ENCODE measurements around the gene ELP5.

The ELP5 gene

DNA sequence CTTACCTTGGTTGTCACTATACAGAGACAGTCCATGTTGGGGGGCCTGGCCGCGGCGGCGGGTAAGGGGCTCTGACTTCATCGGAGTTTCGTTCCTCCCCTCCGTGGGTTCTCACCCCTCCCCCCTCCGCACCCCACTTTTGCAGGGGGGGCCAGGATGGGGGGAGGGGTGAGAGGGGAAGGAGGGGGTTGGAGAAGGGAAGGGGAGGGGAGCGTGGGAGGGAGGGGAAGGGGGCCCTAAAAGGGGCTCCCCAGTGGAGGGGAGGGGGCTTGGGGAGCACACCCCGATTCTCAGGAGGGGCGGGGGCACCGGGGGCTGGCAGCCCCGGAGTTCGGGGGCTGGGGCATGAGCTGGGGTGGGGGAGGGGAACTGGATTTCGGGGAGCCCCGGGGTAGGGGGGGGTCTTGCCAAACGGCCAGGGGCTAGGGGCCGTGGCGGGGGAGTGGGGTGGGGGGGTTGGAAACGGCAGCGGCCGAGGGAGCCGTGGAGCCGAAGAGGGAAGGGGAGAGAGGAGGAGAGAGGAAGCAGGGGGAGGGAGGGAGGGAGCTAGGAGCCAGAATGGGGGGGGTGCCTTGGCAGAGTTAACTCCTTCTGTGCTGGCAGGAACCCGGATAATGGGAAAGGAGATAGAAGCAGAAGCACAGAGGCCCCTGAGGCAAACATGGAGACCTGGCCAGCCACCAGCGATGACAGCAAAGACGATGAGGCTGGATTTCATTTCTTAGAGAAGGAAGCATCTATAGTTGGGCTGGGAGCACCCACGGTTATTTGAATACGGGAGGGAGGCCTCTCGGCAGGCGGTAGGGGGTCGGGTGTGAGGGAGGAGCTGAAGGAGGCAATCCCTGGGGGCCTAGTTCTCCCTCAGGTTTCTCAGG, 34.7 kb upstream of the ELP5 start:
- DNase-seq, result peak; percentile 67

GRCh38 chr17:7218166-7218565, 33.8 kb upstream of the ELP5 start:
- no peak for DNase-seq

GRCh38 chr17:7218758-7219157, 33.3 kb upstream of the ELP5 start:
- DNase-seq, result no peak

GRCh38 chr17:7219229-7219811, 32.7 kb upstream of the ELP5 start:
- no peak for DNase-seq

- peak; percentile 87 for DNase-seq
These were observed 32.0 kb upstream of the ELP5 start, which contains the start of the genes ACADVL and DLG4 for GRCh38 chr17:7219812-7220592. TSS of gene ACADVL (plus strand) at chr17:7219938. CDS start at chr17:7219985, 47 bp downstream. TSS of gene DLG4 (minus strand) at chr17:7219836.

- DNase-seq, result no peak
These were observed 31.3 kb upstream of the ELP5 start for GRCh38 chr17:7220593-7221277.

DNA sequence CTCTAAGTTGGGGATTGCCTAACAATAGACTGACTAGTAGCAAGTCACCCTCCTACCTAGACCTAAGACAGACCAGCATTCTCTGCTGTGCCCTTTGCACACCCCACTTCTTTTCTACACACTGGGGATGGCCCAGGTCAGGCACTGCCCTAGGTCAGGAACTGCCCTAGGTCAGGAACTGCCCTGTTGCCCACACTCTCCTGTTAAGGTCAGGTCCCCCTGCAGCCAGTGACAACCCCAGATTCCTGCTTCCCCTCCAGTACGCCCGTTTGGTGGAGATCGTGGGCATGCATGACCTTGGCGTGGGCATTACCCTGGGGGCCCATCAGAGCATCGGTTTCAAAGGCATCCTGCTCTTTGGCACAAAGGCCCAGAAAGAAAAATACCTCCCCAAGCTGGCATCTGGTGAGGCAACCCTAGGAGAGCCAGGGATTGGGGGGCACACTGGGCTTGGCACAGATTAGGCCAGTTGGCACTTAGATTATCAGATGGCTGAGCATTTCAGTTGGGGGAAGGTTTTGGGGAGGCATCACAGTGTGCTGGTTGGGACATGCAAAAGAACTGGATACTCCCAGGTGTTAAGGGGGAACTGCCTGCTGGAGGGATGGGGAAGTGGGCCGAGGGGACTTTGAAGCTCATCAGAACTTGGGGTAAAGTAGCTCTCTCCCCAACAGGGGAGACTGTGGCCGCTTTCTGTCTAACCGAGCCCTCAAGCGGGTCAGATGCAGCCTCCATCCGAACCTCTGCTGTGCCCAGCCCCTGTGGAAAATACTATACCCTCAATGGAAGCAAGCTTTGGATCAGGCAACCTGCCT, 30.5 kb upstream of the ELP5 start:
- no peak for DNase-seq

GRCh38 chr17:7222093-7222971, 29.7 kb upstream of the ELP5 start:
- no peak for DNase-seq

- DNase-seq, result no peak
These were observed 29.1 kb upstream of the ELP5 start for GRCh38 chr17:7222972-7223292.

DNA sequence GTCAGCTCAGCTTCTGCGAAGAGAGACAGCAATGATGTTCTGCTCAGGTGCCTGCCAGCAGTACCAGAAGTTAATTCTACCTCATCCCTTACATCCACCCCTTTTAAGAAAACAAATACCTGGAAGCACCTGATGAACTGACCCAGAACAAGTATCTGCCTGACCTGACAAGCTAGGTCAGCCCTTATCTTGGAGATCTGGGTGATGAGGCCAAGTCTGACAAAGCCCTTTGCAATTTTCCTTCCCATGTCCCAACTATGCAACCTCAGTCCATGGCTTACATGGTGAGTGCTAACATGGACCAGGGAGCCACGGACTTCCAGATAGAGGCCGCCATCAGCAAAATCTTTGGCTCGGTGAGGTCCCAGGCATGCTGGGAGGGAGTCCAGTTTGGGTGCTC, 28.6 kb upstream of the ELP5 start:
- DNase-seq, result no peak

GRCh38 chr17:7224110-7224509, 27.9 kb upstream of the ELP5 start:
- no peak for DNase-seq

GRCh38 chr17:7224661-7225111, 27.3 kb upstream of the ELP5 start:
- no peak for DNase-seq

- DNase-seq, result no peak
These were observed 26.2 kb upstream of the ELP5 start for GRCh38 chr17:7225711-7226331.

DNA sequence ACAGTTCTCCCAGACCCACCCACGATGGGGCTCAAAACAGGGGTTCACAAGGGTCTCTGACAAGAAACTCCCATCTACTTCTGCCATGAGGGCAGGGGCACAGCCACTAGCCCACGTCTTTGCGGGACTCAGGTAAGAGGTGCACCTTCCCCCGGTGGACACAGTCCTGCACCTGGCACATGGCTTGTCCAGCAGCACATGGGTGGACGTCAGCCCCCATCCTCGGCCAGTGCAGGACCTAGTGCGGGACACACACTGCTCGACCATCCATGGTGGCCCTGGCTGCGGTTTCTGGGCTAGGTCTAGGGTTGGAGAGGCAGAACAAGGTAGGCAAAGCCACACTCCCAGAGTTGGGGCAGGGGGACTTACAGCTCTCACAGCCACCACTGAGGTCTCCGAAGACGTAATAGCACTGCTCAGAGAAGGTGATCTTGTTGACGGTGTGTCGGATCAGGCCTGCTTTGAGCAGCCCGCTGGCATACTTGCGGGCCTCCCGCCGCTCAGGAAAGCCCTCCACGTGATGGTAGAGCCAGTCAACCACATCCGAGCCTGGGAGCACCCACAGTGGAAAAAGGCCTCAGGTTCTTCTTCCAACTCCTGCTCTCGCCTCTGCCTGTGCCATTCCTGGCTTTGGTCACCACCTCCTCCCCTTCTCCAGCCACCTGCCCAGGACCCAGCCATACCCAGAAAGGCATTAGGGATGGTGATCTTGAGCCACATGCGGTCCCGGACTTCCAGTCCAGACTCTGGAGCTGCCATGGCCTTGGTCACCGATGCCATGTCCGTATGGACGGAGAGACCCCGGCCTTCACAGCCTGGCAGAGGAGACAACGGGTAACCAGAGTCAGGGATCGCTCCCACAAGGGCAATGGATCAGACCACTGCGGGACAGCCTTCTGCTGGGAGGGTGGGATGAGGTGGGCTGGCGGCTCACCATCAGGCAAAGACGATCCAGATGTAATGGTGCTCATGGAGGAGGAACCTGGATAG, 25.0 kb upstream of the ELP5 start:
- no peak for DNase-seq

DNA sequence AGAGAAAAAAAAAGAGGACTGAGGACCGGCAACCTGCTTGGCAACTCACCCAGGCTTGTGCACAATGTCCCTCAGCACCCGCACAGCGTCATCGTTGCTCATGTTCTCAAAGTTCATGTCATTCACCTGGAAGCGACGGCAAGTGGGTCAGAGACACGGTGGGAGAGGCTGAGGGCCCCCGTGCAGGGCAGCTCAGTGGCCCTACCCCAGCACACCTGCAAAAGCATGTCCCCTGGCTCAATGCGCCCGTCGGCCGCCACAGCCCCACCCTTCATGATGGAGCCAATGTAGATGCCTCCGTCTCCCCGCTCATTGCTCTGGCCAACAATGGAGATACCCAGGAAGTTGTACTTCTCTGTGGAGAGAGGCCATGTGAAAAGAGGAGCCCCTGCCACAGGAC, 23.1 kb upstream of the ELP5 start:
- DNase-seq, result no peak

- DNase-seq, result no peak
These were observed 22.5 kb upstream of the ELP5 start for GRCh38 chr17:7229504-7229903.

DNA sequence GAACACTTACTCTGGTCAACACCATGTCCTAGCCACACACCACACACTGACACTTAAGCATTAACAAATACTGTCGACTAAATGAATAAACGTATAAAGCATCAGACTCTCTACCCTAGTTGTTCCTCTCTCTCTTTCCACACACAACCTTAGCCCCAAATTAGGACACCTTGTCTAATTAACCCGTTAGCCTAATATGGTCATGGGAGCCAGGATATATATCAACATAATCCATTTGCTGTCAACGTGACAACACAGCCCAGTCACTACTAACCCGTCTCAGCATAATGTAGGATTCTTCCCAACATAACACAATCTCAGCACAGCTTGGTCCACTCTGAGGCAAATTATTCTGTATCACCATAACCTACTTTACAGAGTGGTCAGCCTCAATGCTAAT, 19.9 kb upstream of the ELP5 start:
- DNase-seq, result no peak

DNA sequence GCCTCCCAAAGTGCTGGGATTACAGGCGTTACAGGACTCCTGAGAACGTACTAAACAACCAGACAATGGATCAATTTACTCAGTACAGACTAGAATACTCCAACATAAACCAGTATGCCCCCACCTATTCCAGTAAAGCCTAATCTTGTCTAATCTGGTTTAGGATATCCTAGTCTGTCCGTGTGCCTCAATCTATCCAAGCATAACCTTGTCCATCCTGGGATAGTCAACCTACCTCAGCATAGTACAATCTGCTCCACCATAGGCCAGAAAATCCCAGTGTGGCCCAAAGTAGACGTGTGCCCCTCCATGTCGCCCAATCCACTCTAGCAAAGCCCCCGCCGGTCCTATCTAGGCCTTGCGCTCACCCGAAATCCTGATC, 18.3 kb upstream of the ELP5 start:
- no peak for DNase-seq
